Activated CD8-positive, alpha-beta memory T cell treated with anti-CD3 and anti-CD28 coated beads, Interleukin-2, amount 50 U/mL, for 1 hour (primary cell): Measurements from ENCODE around the gene AGFG1.
"Not testable (repeated sequence)": the region's sequence is repeated elsewhere in the genome, so short reads cannot be mapped to it uniquely, and the experiment has no call there.

Experiments
- DNase-seq: peaks from one replicate; pipeline ENCODE4 v3.0.0-alpha.2; 2020; ENCODE audit errors: extremely low read depth

Gene AGFG1

DNA sequence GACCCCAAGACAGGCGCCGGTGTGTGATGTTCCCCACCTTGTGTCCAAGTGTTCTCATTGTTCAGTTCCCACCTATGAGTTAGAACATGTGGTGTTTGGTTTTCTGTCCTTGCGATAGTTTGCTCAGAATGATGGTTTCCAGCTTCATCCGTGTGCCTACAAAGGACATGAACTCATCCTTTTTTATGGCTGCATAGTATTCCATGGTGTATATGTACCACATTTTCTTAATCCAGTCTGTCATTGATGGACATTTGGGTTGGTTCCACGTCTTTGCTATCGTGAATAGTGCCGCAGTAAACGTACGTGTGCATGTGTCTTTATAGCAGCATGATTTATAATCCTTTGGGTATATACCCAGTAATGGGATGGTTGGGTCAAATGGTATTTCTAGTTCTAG lies 68.4 kb downstream of the AGFG1 start:
- DNase-seq: not testable (repeated sequence)

DNA sequence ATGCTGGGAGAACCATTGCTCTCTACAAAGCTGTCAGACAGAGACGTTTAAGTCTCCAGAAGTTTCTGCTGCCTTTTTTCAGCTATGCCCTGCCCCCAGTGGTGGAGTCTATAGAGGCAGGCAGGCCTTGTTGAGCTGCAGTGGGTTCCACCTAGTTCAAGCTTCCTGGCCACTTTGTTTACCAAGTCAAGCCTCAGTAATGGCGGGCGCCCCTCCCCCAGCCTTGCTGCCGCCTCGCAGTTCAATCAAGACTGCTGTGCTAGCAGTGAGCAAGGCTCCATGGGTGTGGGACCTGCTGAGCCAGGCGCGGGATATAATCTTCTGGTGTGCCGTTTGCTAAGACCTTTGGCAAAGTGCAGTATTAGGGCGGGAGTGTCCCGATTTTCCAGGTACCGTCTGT lies 74.0 kb downstream of the AGFG1 start:
- no peak for DNase-seq

DNA sequence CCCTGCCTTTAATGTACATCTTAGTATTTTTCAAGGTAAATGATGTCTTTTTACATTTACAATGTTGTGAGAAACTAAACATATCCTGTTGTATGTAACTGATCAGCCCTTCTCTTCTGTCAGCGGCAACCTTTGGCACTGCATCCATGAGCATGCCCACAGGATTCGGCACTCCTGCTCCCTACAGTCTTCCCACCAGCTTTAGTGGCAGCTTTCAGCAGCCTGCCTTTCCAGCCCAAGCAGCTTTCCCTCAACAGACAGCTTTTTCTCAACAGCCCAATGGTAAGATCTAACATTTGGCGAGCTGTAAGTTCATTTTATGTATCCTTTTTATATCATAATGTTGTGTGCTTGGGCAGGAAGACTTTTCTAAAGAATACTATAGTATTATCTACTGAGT lies 79.9 kb downstream of the AGFG1 start:
- no peak for DNase-seq

DNA sequence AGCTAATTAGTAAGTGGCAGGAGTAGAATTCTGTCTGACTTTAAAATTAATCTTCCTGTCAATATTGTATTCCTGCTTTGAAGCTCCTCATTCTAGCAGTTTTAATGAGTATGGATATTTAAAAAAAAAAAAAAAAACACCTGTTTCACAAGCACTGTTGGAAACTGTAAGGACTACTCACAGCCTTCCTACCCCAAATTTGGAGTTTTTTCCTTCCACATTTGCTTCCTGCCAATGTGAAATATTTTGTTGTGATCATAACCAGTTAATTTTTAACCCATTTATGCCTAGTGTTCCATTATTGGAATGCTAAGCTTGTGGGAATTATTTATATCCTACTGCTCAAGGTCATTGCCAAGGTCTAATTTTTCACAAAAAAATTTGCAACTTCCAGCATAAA lies 90.6 kb downstream of the AGFG1 start:
- DNase-seq: no peak

DNA sequence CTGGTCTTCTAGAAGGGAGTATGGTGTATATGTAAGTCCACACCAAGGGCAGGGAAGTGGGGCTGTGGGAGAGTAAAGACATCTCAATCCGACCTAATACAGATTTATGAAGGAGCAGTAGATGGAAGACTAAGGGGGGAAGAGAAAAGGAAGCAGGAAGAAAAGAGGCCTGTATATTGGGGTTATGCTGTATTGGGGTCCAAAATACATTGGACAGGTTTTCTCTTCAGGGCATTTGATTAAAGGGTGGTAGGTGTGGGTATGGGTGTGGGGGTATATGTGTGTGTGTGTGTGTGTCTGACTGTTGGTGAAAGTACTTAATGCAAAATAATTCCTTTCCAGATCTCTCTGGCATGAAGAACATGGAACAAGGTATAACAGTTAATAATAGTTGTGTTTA lies 93.1 kb downstream of the AGFG1 start:
- no peak for DNase-seq

DNA sequence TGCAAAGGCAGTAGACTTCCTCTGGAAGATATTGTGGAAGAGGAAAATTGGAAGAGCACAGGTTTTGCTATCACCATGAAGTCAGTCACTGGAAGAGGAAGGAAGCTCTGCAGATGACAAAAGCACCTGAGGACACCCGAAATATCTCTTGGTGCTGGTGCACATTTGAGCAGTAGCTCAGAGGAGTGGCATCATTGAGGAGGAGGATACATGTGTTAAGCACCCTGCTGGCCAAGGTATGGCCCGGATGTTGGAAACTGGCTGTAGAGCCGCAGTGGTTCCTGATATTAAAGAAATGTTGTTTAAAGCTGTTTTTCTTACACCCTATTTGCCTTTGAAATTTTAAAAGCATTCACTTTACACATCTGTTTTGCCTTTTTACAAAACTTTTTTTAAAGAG lies 94.1 kb downstream of the AGFG1 start:
- DNase-seq: no peak

DNA sequence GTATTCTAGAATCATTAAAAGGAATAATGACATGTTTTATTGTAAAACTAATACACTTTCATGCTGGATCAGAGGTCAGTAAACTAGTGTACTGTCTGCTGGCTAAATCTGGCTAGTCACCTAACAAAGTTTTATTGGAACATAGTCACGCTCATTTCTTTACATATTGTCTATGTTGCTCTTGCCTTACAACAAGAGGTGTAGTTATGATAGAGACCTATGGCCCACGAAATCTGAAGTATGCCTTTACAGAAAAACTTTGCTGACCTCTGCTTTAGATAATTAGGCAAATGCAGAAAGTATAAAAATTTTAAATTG lies 96.9 kb downstream of the AGFG1 start:
- no peak for DNase-seq

DNA sequence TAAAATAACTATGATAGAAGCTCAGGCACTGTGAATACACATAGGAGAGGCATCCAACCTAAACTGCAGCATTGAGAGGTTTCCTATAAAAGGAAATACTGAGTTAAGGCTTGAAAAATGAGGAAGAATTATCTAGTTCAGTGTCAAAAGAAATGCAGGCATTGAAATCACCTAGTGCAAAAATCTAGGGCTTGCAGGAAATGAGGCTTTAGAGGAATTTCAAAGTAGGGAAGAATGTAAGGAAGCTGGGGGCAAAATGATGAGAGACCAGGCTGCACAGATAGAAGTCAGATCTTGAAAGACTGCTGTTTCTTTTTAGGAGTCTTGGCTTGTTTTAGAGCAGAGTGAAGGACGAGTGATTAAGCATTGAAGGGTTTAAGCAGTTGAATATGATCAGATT lies 98.7 kb downstream of the AGFG1 start:
- no peak for DNase-seq

DNA sequence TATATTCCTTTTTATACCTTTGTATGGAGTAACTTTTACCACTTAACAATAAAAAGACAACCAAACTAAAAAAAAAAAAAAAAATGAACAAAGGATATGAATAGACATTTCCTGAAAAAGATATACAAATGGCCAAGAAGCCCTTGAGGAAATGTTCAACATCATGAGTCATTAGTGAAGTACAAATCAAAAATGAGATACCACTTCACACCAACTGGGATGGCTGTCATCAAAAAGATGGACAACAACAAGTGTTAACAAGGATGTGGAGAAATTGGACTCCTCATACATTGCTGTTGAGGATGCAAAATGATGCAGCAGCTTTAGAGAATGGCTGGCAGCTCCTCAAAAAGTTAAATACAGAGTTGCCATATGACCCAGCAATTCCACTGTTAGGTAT lies 104.2 kb downstream of the AGFG1 start:
- DNase-seq: no peak

DNA sequence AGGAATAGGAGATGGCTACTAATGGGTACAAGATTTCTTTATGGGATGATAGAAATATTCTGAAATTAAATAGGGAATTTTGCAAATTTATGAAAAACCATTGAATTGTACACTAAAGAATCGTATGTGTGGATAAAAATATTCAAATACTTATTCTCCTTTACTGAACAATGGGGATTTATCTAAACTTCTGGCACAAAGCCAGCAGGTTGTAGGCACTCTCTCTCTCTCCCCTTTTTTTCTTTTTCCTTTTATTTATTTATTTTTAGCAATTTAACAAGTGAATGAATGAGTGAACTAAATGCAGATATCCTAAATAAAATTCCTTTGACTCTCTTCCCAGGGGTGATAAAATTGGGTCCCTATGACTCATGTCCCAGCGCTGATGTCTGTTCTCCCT lies 104.9 kb downstream of the AGFG1 start:
- no peak for DNase-seq

DNA sequence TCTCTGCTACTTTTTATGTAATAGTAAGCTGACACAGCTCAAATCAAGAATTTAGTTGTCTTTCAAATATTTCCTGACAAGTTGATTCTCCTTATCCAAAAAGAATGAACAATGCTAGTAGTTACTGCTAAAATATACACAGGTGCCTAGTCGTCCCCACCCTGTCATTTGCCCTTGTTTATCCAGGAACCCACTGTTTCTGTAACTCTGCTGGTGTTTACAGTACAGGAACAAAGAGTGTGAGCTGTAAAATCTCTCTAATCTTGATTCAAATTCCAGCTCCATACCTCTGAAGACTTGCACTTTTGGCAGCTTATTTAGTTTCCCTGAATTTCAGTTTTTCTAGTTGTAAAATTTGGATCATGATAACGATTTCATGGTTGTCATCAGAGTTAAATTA lies 105.6 kb downstream of the AGFG1 start:
- no peak for DNase-seq

DNA sequence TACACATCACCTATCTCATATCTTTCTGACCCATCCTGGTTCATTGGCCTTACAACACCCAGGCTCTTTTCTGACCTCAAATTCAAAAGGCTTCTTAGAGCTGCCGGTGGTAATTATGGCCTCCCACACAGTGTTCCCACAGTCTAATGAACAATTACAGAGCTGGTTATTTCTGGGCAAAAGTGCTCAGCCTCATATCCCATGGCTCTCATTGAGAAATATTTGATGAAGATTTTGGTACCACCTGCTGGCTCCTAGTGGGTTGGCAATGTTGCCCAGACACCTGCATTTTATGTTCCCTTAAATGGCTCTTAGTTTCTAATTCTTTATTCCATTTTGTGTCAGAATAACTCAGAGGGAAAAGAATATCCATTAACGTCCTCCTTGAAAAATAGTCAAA lies 106.7 kb downstream of the AGFG1 start:
- no peak for DNase-seq

DNA sequence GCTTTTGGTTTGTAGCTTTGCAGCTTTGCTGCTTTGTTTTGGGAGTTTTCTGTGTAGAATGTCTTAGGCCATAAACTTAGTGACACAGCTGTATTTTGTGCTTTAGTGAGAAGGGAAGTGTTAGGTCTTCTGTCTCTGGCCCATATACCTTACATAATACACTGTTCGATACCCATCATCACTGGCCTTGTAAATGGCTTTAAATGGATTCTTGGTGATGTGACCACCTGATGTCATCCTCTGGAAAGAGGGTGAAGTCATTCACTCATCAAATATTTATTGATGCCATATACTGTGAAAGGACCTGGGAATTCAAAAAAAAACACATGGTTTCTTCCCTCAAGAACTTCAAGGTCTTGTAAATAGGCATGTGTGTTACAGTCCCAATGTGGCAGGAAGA lies 107.8 kb downstream of the AGFG1 start:
- DNase-seq: no peak

DNA sequence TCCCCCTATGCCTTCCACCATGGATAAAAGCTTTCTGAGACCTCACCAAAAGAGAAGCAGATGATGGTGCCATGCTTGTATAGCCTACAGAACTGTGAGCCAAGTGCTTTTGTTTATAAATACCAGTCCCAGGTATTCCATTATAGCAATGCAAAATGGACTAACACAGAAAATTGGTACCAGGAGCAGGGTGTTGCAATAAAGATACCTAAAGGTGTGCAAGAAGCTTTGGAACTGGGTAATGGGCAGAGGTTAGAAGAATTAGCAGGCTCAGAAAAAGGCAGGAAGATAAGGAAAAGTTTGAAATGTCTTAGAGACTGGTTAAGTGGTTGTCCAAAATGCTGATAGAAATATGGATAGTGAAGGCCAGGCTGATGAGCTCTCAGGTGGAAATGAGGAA lies 110.4 kb downstream of the AGFG1 start:
- DNase-seq: no peak

DNA sequence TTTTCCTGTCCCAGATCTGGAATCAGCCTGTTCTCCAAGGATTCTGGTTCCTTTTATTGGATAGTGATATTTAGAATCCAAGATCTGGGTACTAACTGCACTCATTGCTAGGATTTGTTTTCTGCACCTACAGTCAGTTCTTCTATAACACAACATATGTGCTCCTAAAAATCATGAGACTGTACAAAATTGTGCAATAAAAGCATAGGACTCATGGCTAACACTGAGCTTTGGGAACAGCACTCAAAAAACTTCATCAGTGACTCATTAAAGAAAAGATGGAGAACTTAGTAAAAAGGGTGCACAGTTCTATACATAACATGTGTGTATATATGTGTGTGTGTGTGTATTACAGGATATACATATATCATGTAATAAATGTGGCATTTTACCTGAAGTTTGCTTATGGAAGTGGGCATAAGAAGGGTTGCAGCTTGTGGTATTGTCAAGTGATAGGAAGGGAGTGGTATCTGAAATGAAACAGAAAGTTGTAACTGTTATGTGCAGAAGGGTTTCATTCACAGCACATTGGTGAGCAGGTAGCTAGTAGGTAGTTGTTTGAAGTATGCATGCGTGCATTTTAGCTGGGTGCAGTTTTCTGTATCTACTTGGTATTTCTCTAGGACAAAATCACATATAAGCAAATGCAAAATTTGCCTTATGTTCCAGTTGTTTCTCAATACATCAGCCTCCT lies 120.9 kb downstream of the AGFG1 start:
- DNase-seq: no peak

DNA sequence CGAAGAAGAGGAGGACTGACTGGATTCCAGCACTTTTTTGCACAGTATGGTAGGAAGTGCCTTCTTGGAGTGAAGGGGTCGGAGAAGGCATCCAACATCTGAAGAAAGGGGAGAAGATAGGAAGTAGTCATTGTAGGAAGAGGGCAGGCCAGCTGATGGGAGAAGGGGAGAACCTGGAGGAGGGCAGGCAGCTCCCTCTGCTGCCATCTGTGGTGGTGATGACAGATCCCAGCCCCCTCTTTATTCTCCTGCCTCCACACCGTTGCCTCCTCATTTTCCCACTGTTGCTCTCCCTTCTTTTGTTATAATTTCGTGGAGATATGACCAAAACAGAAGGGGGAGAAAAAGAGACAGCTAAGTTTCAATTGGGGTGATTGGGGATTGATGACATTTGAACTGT lies 123.8 kb downstream of the AGFG1 start:
- DNase-seq: no peak

DNA sequence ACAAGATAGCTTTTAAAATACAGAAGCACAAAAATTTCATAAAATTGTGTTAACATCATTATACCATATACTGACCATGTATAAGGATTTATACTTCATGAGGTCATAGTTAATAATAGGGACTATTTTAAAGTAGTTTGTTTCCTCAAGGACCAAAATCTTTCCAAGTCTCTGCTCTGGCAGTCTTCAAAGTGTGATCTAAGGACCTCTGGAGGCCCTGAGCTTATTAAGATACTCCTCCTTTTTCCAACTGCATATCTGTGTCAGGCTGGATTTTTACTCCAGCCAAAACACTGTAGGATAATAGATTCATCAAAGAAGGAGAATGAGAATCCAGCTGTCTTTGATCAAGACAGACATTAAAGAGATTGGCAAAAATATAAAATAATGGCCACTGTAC lies 125.1 kb downstream of the AGFG1 start:
- DNase-seq: no peak

DNA sequence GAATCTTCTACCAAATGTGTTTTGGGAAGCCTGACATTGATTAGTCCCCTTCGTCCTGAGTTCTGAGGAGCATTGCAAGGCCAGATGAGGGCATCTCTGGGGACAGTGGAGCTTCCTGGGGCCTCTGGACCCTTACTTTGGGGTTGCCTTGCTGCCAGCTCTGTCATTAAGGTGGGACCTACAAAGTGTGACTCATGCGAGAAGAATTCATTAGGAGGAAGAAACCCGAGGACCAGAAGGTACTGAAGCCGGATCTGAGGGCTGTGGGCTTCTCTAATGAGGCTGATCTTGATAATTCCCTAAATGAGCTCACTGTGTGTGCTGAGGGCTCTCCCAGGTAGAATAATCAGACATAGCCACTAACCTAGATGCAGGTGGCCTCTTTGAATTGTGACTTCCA lies 126.0 kb downstream of the AGFG1 start:
- no peak for DNase-seq

DNA sequence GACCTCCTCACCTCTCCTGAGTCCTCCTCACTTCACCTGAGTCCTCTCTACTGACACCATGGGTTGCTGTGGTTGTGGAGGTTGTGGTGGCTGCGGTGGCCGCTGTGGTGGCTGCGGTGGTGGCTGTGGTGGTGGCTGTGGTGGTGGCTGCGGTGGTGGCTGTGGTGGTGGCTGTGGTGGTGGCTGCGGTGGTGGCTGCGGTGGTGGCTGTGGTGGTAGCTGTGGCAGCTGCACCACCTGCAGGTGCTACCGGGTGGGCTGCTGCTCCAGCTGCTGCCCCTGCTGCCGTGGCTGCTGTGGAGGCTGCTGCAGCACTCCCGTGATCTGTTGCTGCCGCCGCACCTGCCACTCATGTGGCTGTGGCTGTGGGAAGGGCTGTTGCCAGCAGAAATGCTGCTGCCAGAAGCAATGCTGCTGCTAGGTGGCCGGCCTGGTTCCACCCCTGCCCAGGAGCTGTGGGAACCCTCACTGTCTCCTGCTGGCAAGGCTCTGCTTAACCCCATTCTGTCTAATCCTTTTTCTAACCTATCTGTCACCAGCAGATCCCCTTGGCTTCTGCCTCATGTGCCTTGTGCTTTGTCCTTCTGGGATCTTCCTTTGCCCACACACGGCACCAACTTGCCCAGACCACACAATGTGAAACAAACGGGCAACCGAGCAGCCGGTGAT lies 127.0 kb downstream of the AGFG1 start, which contains the start of gene SCYGR2:
Gene SCYGR2, plus strand, starts transcription at position 59 of the 669 bp plus-strand sequence. Its CDS starts 0 bp downstream, at position 59.
- DNase-seq: not testable (repeated sequence)

DNA sequence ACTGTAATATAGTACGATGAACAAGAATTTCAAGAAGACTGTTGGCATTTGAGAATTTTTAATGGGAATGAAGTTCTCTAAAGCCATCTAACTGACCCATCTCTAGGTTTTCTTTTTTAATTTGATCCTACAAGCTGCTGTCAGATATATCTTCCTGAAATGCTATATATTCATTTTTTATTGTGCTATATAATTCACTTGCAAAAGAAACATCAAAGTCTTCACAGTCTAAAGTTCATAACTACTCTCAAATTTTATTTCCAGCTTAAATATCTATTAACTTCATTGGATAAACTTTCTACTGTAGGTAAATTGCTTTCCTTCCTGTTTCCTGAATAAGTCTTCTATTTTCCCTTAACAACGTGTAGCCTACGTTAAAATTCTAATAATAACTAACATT lies 130.4 kb downstream of the AGFG1 start:
- no peak for DNase-seq

DNA sequence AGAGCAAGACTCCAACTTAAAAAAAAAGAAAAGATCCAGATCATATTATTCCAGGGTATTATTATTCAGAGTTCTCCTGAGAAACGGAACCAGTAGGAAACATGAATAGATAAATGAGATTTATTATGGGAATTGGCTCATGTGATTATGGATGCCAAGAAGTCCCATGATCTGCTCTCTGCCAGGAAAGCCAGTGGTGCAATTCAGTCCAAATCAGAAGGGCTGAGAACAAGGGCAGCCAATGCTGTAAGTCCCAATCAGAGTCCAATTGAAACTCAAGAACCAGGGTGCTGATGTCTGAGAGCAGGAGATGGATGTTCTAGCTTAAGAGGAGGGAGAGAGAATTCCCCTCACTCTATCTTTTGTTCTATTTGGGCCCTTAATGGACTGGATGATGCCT lies 134.5 kb downstream of the AGFG1 start:
- DNase-seq: no peak

DNA sequence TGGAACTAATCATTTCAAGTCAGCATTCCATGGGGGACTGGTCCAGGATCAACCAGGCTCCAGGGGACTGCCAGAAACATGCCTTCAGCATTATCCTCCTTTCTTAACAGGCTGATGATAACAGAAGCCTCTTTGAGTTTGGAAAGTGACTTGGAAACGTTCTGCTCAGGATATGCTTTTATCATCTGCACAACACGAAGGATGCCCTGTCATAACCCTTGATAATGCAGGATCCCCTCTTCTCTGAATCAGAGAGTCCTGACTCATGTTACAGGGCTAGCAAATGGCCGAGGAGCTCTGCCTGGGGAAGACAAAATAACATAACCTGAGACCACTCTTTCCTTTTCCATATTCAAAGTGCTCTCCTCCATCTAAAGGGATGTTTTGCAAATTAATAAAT lies 136.0 kb downstream of the AGFG1 start:
- DNase-seq: no peak

DNA sequence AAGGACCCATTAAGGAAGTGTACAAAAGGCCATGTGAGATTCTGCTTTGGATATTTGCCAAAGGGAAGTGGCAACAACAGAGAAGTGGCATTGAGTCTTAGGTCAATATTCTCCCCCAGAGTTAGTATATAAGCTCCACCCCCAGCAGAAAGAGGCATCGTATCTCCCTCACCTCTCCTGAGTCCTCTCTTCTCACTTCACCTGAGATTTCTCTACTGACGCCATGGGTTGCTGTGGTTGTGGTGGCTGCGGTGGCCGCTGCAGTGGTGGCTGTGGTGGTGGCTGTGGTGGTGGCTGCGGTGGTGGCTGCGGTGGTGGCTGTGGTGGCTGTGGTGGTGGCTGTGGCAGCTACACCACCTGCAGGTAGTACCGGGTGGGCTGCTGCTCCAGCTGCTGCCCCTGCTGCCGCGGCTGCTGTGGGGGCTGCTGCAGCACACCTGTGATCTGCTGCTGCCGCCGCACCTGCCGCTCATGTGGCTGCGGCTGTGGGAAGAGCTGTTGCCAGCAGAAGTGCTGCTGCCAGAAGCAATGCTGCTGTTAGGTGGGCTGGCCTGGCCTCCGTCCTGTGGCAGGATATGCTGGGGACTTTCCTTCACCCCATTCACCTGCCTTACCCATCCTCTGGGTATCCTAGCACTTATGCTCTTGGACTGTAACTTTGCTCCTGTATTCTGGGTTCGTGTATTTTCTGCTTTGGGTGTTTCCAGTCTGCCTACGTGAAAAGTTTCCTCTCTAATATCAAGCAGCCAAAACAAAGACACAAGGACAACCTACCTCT lies 136.8 kb downstream of the AGFG1 start:
- DNase-seq: no peak
